PC-9 (cell line): ENCODE results near the gene PHLPP1. TPM values are rescaled to one million over a fixed set of nuclear protein-coding genes. Genes with fewer than 3 reads are reported as not detected.

Experiments used
- BruUV-seq: library from RNA; stranded (reverse); fragments of 400-500 nt; replicated peaks from 2 replicates; lab custom pipeline; 2021; lab: Mats Ljungman, UMichigan
- CTCF ChIA-PET: fragments of 300-600 bp; sonication (Branson Sonifier 250); formaldehyde crosslinking; loops from one replicate; lab custom pipeline; 2022; ENCODE audit warnings: antibody characterized with exemption; lab: Charles Lee
- POLR2A ChIA-PET: fragments of 300-600 bp; sonication (Branson Sonifier 250); formaldehyde crosslinking; loops from one replicate; lab custom pipeline; 2022; ENCODE audit warnings: antibody characterized with exemption; ENCODE audit not compliant: unreplicated experiment; lab: Charles Lee
- DNase-seq, 2 experiments: peaks; one replicate each; pipeline versions ENCODE4 v3.0.0 to v3.0.0-alpha.2; 2015 to 2022; ENCODE audit warnings: mixed read lengths in 1 of 2
- H2AFZ ChIP-seq: fragments of 200-600 bp; sonication (generic); 2 replicates; pipeline ENCODE4 v1.8.1; 2017; ENCODE audit warnings: antibody characterized with exemption
- H3F3A ChIP-seq: fragments of 200-600 bp; sonication (generic); 2 replicates; pipeline ENCODE4 v1.8.1; 2017; ENCODE audit warnings: antibody characterized with exemption, mild to moderate bottlenecking, low read depth; ENCODE audit not compliant: insufficient read depth
- H3K27ac ChIP-seq: fragments of 200-600 bp; sonication (generic); 2 replicates; pipeline ENCODE4 v1.6.1; 2016; ENCODE audit warnings: mixed run types
- H3K27me3 ChIP-seq: fragments of 200-600 bp; sonication (generic); 2 replicates; pipeline ENCODE4 v1.6.1; 2016; ENCODE audit warnings: low read depth, mixed run types; ENCODE audit not compliant: insufficient read depth
- H3K36me3 ChIP-seq: fragments of 200-600 bp; sonication (generic); 2 replicates; pipeline ENCODE4 v1.6.1; 2016; ENCODE audit warnings: low read depth, mixed run types
- H3K4me1 ChIP-seq: fragments of 200-600 bp; sonication (generic); replicated peaks from 2 replicates; pipeline ENCODE4 v1.6.1; 2016; ENCODE audit warnings: mixed run types; ENCODE audit not compliant: insufficient read depth
- H3K4me2 ChIP-seq: fragments of 200-600 bp; sonication (generic); 2 replicates; pipeline ENCODE4 v1.6.1; 2017; ENCODE audit warnings: mixed run types
- H3K4me3 ChIP-seq: fragments of 200-600 bp; sonication (generic); 2 replicates; pipeline ENCODE4 v1.6.1; 2016; ENCODE audit warnings: mixed run types
- H3K79me2 ChIP-seq: fragments of 200-600 bp; sonication (generic); 2 replicates; pipeline ENCODE4 v1.6.1; 2017; ENCODE audit warnings: low read depth, mixed run types
- H3K9me2 ChIP-seq: fragments of 200-600 bp; sonication (generic); 2 replicates; pipeline ENCODE4 v1.8.1; 2017; ENCODE audit warnings: mild to moderate bottlenecking; ENCODE audit not compliant: insufficient read depth
- H3K9me3 ChIP-seq: fragments of 200-600 bp; sonication (generic); 2 replicates; pipeline ENCODE4 v1.8.1; 2016; ENCODE audit warnings: low read depth; ENCODE audit not compliant: insufficient read depth
- H4K20me1 ChIP-seq: fragments of 200-600 bp; sonication (generic); 2 replicates; pipeline ENCODE4 v1.8.1; 2017; ENCODE audit not compliant: insufficient read depth
- CTCF ChIP-seq: fragments of 200-600 bp; sonication (generic); conservative IDR thresholded peaks from 2 replicates; pipeline ENCODE4 v1.6.1; 2017; ENCODE audit warnings: mixed run types, antibody characterized with exemption, mild to moderate bottlenecking, moderate library complexity
- EZH2 ChIP-seq: fragments of 200-600 bp; sonication (generic); IDR thresholded peaks from 2 replicates; pipeline ENCODE4 v1.8.0; 2017; ENCODE audit warnings: antibody characterized with exemption, low read depth
- intact Hi-C: fragments of 100-400 bp; cut with micrococcal nuclease; formaldehyde crosslinking; loops from one replicate; pipeline ENCODE4 v1.10.0; 2022; ENCODE audit not compliant: unreplicated experiment
- total RNA-seq: library from RNA; stranded (reverse); gene quantifications from 2 replicates; pipeline ENCODE4 v1.2.3, GENCODE V29; 2021

PHLPP1 gene
- total RNA-seq, 1 experiment from 2014 or later = 21.1 TPM

GRCh38 chr18:62732617-62733016, 17.3 kb downstream of the PHLPP1 start:
- Histone ChIP-seq H3K9me3 (peaks cover 14% of the 10 kb centered on the region), H3K79me2 (peaks cover 93% of the 10 kb centered on the region), H3K9me2 (no peaks in the 10 kb centered on the region), H4K20me1 (no peaks in the 10 kb centered on the region), H2AFZ (no peak overlapping the region), H3K27me3 (no peaks in the 10 kb centered on the region), H3K4me2 (no peak overlapping the region), H3F3A (no peaks in the 10 kb centered on the region), H3K36me3 (peaks cover 3% of the 10 kb centered on the region; the same call in 1 of the 2 replicates), H3K27ac (no peak overlapping the region), H3K4me1 (no peaks in the 10 kb centered on the region), H3K4me3 (no peak overlapping the region)
- BruUV-seq = no TSS peak
- CTCF ChIA-PET = no interaction called here
- TF ChIP-seq CTCF (no peak), EZH2 (no peak)
- no peak for DNase-seq
- intact Hi-C loops = no loop called here
- POLR2A ChIA-PET = no interaction called here

DNA sequence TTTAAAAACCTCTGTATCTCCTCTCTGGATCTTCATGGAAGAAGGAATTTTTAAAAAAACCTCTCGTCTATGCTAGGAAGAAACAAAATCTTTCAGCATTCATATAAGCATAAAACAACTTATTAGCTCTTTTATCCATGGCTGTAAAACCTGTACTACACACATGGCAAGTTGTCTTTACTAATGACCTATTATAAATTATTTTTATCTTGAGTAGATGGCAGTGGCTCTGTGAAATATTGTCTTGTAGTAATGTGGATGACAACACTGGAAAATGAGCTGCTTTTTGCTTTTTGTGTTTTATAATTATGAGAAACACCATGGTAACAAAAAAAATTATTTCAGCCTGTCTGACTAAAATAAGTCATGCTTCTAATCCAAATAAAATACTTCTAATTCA, 18.9 kb downstream of the PHLPP1 start:
- Histone ChIP-seq H3K27ac (no peak overlapping the region), H3K36me3 (peaks cover 3% of the 10 kb centered on the region; the same call in 1 of the 2 replicates), H3K9me2 (no peaks in the 10 kb centered on the region), H3K9me3 (peaks cover 14% of the 10 kb centered on the region), H3K4me1 (no peaks in the 10 kb centered on the region), H3K79me2 (peaks cover 90% of the 10 kb centered on the region), H3F3A (no peaks in the 10 kb centered on the region), H3K4me2 (no peak overlapping the region), H3K4me3 (no peak overlapping the region), H4K20me1 (no peaks in the 10 kb centered on the region), H2AFZ (no peak overlapping the region), H3K27me3 (no peaks in the 10 kb centered on the region)
- no peak for TF ChIP-seq CTCF
- TF ChIP-seq EZH2 = no peak
- CTCF ChIA-PET = no interaction called here
- no TSS peak for BruUV-seq
- DNase-seq = no peak
- POLR2A ChIA-PET = no interaction called here
- intact Hi-C loops = no loop called here

DNA sequence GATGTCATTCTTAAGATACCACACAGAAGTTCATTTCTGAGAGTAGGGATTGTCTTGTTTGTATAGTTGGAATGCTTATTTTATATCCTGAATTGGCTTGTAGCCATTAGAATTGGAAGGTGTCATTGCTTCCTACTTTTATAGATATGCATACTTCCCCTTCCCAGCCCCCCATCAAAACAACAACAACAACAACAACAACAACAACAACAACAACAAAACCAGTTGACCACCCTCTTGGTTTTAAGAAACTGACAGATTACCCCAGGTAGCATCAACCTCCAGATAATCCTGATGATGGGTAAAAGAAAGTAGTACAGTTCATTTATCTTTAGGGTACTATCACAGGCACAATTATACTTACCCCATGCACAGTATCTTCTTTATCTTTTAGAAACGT, 20.0 kb downstream of the PHLPP1 start:
- no peaks in the 10 kb centered on the region for H3K9me2 ChIP-seq
- no TSS peak for BruUV-seq
- no peaks in the 10 kb centered on the region for H3K27me3 ChIP-seq
- peaks cover 86% of the 10 kb centered on the region for H3K79me2 ChIP-seq
- no peak for DNase-seq
- intact Hi-C loops = no loop called here
- no peak overlapping the region for H3K4me2 ChIP-seq
- CTCF ChIA-PET = no interaction called here
- peaks cover 14% of the 10 kb centered on the region for H3K9me3 ChIP-seq
- peaks cover 3% of the 10 kb centered on the region; the same call in 1 of the 2 replicates for H3K36me3 ChIP-seq
- H3K27ac ChIP-seq = no peak overlapping the region
- TF ChIP-seq EZH2 (no peak), CTCF (no peak)
- H3K4me1 ChIP-seq = no peaks in the 10 kb centered on the region
- no peak overlapping the region for H2AFZ ChIP-seq
- H4K20me1 ChIP-seq = no peaks in the 10 kb centered on the region
- POLR2A ChIA-PET = no interaction called here
- H3F3A ChIP-seq = no peaks in the 10 kb centered on the region
- H3K4me3 ChIP-seq = no peak overlapping the region
